ENCODE measurements around the gene WDR70. TPM values are rescaled to one million over a fixed set of nuclear protein-coding genes. Genes with fewer than 3 reads are reported as not detected.

The WDR70 gene
- total RNA-seq, 1 experiment from 2014 or later: 78.2 TPM

GRCh38 chr5:37662789-37663485 is 283.8 kb downstream of the WDR70 start:
- TF ChIP-seq CTCF (conservative IDR thresholded peaks at IDR 0.05) (no peak), EZH2 (IDR thresholded peaks at IDR 0.05; ENCODE audit: low read depth) (no peak)
- Histone ChIP-seq H3K9me2 (ENCODE audit: insufficient read depth) (no peaks in the 10 kb centered on the region), H4K20me1 (ENCODE audit: insufficient read depth) (no peaks in the 10 kb centered on the region; the same call in 1 of the 2 replicates), H3K4me3 (no peak overlapping the region), H3F3A (ENCODE audit: insufficient read depth, low read depth) (peaks cover 16% of the 10 kb centered on the region; the same call in 1 of the 2 replicates), H3K4me2 (no peak overlapping the region), H3K79me2 (ENCODE audit: low read depth) (no peaks in the 10 kb centered on the region), H2AFZ (no peak overlapping the region), H3K27me3 (ENCODE audit: insufficient read depth, low read depth) (no peaks in the 10 kb centered on the region), H3K9me3 (ENCODE audit: insufficient read depth, low read depth) (no peaks in the 10 kb centered on the region), H3K4me1 (replicated peaks; ENCODE audit: insufficient read depth) (peaks cover 32% of the 10 kb centered on the region), H3K27ac (no peak overlapping the region), H3K36me3 (ENCODE audit: low read depth) (no peaks in the 10 kb centered on the region)
- DNase-seq: no peak
- ChIA-PET POLR2A (ENCODE audit: unreplicated experiment) (no interaction called here), CTCF (no interaction called here)
- intact Hi-C loops (cut with micrococcal nuclease; ENCODE audit: unreplicated experiment): no loop called here
- BruUV-seq (replicated peaks): no TSS peak

- no peak overlapping the region for H3K27ac ChIP-seq
- peaks cover 20% of the 10 kb centered on the region; the same call in 1 of the 2 replicates for H3F3A ChIP-seq (ENCODE audit: insufficient read depth, low read depth)
- intact Hi-C loops (cut with micrococcal nuclease; ENCODE audit: unreplicated experiment): no loop called here
- H4K20me1 ChIP-seq (ENCODE audit: insufficient read depth): no peaks in the 10 kb centered on the region; the same call in 1 of the 2 replicates
- ChIA-PET POLR2A (ENCODE audit: unreplicated experiment) (no interaction called here), CTCF (no interaction called here)
- BruUV-seq (replicated peaks): no TSS peak
- no peak overlapping the region for H3K4me3 ChIP-seq
- TF ChIP-seq EZH2 (IDR thresholded peaks at IDR 0.05; ENCODE audit: low read depth) (no peak), CTCF (conservative IDR thresholded peaks at IDR 0.05) (no peak)
- no peaks in the 10 kb centered on the region for H3K9me2 ChIP-seq (ENCODE audit: insufficient read depth)
- H2AFZ ChIP-seq: no peak overlapping the region
- no peaks in the 10 kb centered on the region for H3K36me3 ChIP-seq (ENCODE audit: low read depth)
- H3K9me3 ChIP-seq (ENCODE audit: insufficient read depth, low read depth): no peaks in the 10 kb centered on the region
- no peaks in the 10 kb centered on the region for H3K79me2 ChIP-seq (ENCODE audit: low read depth)
- DNase-seq: no peak
- peaks cover 31% of the 10 kb centered on the region for H3K4me1 ChIP-seq (replicated peaks; ENCODE audit: insufficient read depth)
- no peak overlapping the region for H3K4me2 ChIP-seq
- no peaks in the 10 kb centered on the region for H3K27me3 ChIP-seq (ENCODE audit: insufficient read depth, low read depth)
Observed at GRCh38 chr5:37663538-37663937, 284.4 kb downstream of the WDR70 start.

- intact Hi-C loops (cut with micrococcal nuclease; ENCODE audit: unreplicated experiment): no loop called here
- Histone ChIP-seq H4K20me1 (ENCODE audit: insufficient read depth) (no peaks in the 10 kb centered on the region), H3K36me3 (ENCODE audit: low read depth) (0 out of 2 replicates have a peak, but pooled peaks cover 2% of the 10 kb centered on the region), H2AFZ (no peak overlapping the region), H3F3A (ENCODE audit: insufficient read depth, low read depth) (peaks cover 29% of the 10 kb centered on the region; the same call in 1 of the 2 replicates), H3K27ac (no peak overlapping the region), H3K9me3 (ENCODE audit: insufficient read depth, low read depth) (0 out of 2 replicates have a peak, but pooled peaks cover 2% of the 10 kb centered on the region), H3K4me1 (replicated peaks; ENCODE audit: insufficient read depth) (peaks cover 38% of the 10 kb centered on the region), H3K27me3 (ENCODE audit: insufficient read depth, low read depth) (no peaks in the 10 kb centered on the region), H3K4me2 (no peak overlapping the region), H3K9me2 (ENCODE audit: insufficient read depth) (no peaks in the 10 kb centered on the region), H3K79me2 (ENCODE audit: low read depth) (no peaks in the 10 kb centered on the region), H3K4me3 (no peak overlapping the region)
- TF ChIP-seq CTCF (conservative IDR thresholded peaks at IDR 0.05): no peak
- TF ChIP-seq EZH2 (IDR thresholded peaks at IDR 0.05; ENCODE audit: low read depth): no peak
- ChIA-PET POLR2A (ENCODE audit: unreplicated experiment) (no interaction called here), CTCF (no interaction called here)
- no peak for DNase-seq
- no TSS peak for BruUV-seq (replicated peaks)
Observed at GRCh38 chr5:37664551-37664950, 285.4 kb downstream of the WDR70 start.

All from PC-9 (cell line).